Fibroblast of lung (primary cell): ENCODE data around the gene AGBL1. TPM values are rescaled to one million over a fixed set of nuclear protein-coding genes. Genes with fewer than 3 reads are reported as not detected.

Experiments
- DNase-seq, 2 donors: peaks; one replicate each; pipeline versions ENCODE4 v3.0.0 to v3.0.0-alpha.2; 2010; ENCODE audit warnings: low read depth in 2 of 2
- H2AFZ ChIP-seq: 2 replicates; pipeline ENCODE4 v1.5.1; 2012; ENCODE audit warnings: low read length, control low read depth, inconsistent platforms
- H3K27ac ChIP-seq: 2 replicates; pipeline ENCODE4 v1.5.1; 2011; ENCODE audit warnings: low read length, control low read depth; ENCODE audit not compliant: insufficient read depth
- H3K27me3 ChIP-seq: 2 replicates; pipeline ENCODE4 v1.5.1; 2011; ENCODE audit warnings: mild to moderate bottlenecking, low read length; ENCODE audit not compliant: control insufficient read depth, insufficient read depth
- H3K36me3 ChIP-seq: 2 replicates; pipeline ENCODE4 v1.5.1; 2011; ENCODE audit warnings: low read length; ENCODE audit not compliant: control insufficient read depth, insufficient read depth
- H3K4me1 ChIP-seq: 2 replicates; pipeline ENCODE4 v1.5.1; 2011; ENCODE audit warnings: low read length; ENCODE audit not compliant: control insufficient read depth, insufficient read depth; ENCODE audit errors: extremely low read depth
- H3K4me2 ChIP-seq: 2 replicates; pipeline ENCODE4 v1.5.1; 2011; ENCODE audit warnings: low read length, control low read depth; ENCODE audit not compliant: insufficient read depth; ENCODE audit errors: extremely low read depth
- H3K4me3 ChIP-seq, 4 experiments: fragments of 200-600 bp in 1 of 4; sonication (generic) in 1 of 4; replicated peaks in 1 of 4; 2 replicates each; pipeline ENCODE4 v1.5.1; 2011 to 2016; ENCODE audit warnings: low read length in 4 of 4, low read depth in 3 of 4, mild to moderate bottlenecking in 3 of 4, control low read depth in 2 of 4, inconsistent platforms in 1 of 4, mixed read lengths in 1 of 4; ENCODE audit not compliant: insufficient read depth in 1 of 4; ENCODE audit errors: control extremely low read depth in 1 of 4
- H3K79me2 ChIP-seq: 2 replicates; pipeline ENCODE4 v1.5.1; 2012; ENCODE audit warnings: mild to moderate bottlenecking, low read length, inconsistent platforms; ENCODE audit not compliant: control insufficient read depth, insufficient read depth
- H3K9ac ChIP-seq: 2 replicates; pipeline ENCODE4 v1.5.1; 2011; ENCODE audit warnings: mild to moderate bottlenecking, low read length, control low read depth; ENCODE audit not compliant: insufficient read depth
- H3K9me3 ChIP-seq: 2 replicates; pipeline ENCODE4 v1.5.1; 2012; ENCODE audit warnings: low read depth, low read length; ENCODE audit not compliant: control insufficient read depth, insufficient read depth
- H4K20me1 ChIP-seq: 2 replicates; pipeline ENCODE4 v1.5.1; 2011; ENCODE audit warnings: low read length; ENCODE audit not compliant: control insufficient read depth, insufficient read depth; ENCODE audit errors: extremely low read depth
- EZH2 ChIP-seq: IDR thresholded peaks from 2 replicates; pipeline ENCODE4 v1.5.1; 2012; ENCODE audit warnings: low read length, control low read depth, mild to moderate bottlenecking; ENCODE audit errors: missing control alignments
- polyA plus RNA-seq, 2 donors: library from polyadenylated mRNA; depleted of rRNA in 1 of 2; stranded (reverse) in 1 of 2; unstranded in 1 of 2; fragments of >200 nt; gene quantifications; 2 replicates each; pipeline ENCODE4 v1.2.1, GENCODE V29; 2011 to 2012; ENCODE audit warnings: missing spikeins in 1 of 2
- total RNA-seq: library from RNA; depleted of rRNA; stranded (reverse); fragments of >200 nt; gene quantifications from 2 replicates; pipeline ENCODE4 v1.2.1, GENCODE V29; 2014
- TF ChIP-seq, protein P1 (sequence below), 2 donors: IDR thresholded peaks in 1 of 2; conservative IDR thresholded peaks in 1 of 2; 1 replicate in 1 of 2; 2 replicates in 1 of 2; pipeline ENCODE4 v1.5.1; 2011 to 2012; ENCODE audit warnings: low read length in 2 of 2, control low read depth in 1 of 2, inconsistent platforms in 1 of 2, low read depth in 1 of 2, mild to moderate bottlenecking in 1 of 2

The AGBL1 gene
- total and polyA plus RNA-seq, 2 donors (not counting 1 experiment from before 2014, with no cell fraction given): not detected

DNA sequence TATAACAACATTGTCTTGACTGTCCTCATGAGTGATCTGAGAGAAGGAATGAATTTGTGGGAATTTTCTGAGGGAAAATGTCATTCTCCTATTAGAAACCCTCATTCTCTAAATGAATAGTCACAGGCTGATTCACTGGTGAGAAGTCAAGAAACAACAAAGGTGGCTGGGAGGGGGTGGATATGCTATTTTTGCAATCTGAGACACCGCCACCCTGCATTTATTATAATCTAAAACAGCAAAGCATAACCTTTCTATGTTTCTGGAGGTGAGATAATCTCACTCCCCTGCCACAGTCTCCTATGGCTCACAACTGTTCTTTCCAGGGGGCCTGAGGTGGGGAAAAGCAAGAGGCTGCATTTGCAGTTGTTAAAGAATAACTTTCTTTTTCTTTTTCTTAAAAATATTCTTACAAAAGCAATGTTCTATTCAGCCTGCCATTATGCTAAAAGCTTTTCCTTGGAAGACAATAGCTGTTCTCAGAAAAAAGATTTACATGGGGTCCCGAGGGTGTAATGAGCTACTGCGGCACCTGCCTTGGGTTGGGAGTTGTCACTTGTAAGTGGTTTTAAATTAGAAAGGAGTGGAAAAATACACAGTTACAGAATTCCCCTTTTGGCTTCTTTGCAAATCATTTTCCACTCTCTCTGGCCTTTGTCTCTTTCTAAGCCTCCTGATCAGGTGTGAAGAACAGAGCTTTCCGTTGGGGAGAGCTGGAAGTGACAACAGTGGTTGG is 220.9 kb downstream of the AGBL1 start:
- peak in 1 of 2 donors; percentile 68 for DNase-seq

DNA sequence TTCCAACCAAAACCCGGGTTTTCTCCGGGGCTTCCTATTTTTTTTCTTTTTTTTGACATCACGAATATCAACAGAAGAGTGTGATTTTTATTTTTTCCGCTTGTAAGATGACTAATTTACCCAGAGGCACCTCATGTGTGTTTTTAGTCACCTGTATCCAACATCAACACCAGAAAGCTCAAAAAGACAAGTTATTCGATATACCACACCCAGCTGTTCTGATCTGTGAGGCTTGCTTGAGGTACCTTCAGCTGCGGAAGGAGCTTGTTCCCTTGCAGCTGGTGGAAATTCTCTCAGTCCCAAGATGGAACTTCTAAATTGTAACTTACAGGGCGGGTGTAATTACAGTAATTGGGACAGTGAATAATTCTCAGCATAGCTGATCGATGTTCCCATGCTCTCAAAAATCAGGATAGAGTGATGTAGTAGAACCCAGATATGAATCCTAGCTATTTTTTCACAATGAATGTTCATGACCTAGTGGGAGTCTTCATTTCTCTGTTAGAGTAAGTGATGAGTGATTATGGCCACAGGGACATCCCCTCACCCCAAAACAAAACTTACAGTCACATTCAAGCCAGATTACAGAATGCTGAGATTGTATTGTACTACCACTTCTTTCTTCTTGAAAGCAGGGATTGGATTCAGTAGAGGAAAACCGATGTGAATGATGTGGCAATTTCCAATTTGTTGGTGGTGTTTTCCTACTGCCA is 232.1 kb downstream of the AGBL1 start:
- Histone ChIP-seq H2AFZ (no peak overlapping the region), H3K4me1 (no peaks in the 10 kb centered on the region), H3K4me3 (no peak overlapping the region)

More for the DNA sequence above, 220.9 kb downstream of the AGBL1 start:
- Histone ChIP-seq H4K20me1 (no peaks in the 10 kb centered on the region), H3K9ac (no peak overlapping the region), H3K9me3 (no peaks in the 10 kb centered on the region), H3K36me3 (no peaks in the 10 kb centered on the region), H2AFZ (no peak overlapping the region), H3K4me3 (no peak overlapping the region), H3K79me2 (no peaks in the 10 kb centered on the region), H3K4me1 (no peaks in the 10 kb centered on the region), H3K27ac (no peak overlapping the region), H3K27me3 (no peaks in the 10 kb centered on the region), H3K4me2 (no peak overlapping the region)
- TF ChIP-seq, protein P1, sequence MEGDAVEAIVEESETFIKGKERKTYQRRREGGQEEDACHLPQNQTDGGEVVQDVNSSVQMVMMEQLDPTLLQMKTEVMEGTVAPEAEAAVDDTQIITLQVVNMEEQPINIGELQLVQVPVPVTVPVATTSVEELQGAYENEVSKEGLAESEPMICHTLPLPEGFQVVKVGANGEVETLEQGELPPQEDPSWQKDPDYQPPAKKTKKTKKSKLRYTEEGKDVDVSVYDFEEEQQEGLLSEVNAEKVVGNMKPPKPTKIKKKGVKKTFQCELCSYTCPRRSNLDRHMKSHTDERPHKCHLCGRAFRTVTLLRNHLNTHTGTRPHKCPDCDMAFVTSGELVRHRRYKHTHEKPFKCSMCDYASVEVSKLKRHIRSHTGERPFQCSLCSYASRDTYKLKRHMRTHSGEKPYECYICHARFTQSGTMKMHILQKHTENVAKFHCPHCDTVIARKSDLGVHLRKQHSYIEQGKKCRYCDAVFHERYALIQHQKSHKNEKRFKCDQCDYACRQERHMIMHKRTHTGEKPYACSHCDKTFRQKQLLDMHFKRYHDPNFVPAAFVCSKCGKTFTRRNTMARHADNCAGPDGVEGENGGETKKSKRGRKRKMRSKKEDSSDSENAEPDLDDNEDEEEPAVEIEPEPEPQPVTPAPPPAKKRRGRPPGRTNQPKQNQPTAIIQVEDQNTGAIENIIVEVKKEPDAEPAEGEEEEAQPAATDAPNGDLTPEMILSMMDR (conservative IDR thresholded peaks at IDR 0.05 in 1 of 2, IDR thresholded peaks at IDR 0.05 in 1 of 2; ENCODE audit: low read depth in 1 of 2, low read length in 2 of 2): no peak
- TF ChIP-seq EZH2: no peak

DNA sequence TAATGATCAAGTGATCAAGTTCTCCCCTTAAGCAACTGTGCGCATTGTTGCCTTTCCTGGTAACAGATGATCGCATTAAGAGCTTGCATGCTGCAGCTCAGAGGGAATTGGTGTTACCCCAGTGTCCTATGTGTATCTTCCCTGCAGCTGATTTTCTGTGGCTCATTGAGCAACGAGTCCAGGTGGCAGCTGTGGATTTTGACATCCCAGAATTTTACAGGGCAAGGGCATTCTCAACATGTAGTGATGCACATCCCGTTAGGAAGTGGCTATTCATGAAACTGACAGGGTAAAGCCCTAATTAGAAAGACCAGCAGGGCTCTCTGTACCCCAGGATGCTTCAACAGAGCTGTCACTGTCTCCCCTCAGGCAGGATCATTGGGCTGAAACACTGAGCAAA is 232.8 kb downstream of the AGBL1 start:
- H3K4me2 ChIP-seq: no peak overlapping the region
- no peaks in the 10 kb centered on the region for H3K36me3 ChIP-seq
- no peak overlapping the region for H2AFZ ChIP-seq
- H3K9ac ChIP-seq: no peak overlapping the region
- no peaks in the 10 kb centered on the region for H4K20me1 ChIP-seq
- no peak overlapping the region for H3K4me3 ChIP-seq
- H3K79me2 ChIP-seq: no peaks in the 10 kb centered on the region
- no peak overlapping the region for H3K27ac ChIP-seq
- H3K27me3 ChIP-seq: no peaks in the 10 kb centered on the region
- no peak for DNase-seq
- H3K4me1 ChIP-seq: no peaks in the 10 kb centered on the region
- no peaks in the 10 kb centered on the region for H3K9me3 ChIP-seq
- no peak for TF ChIP-seq EZH2
- TF ChIP-seq, protein P1 (conservative IDR thresholded peaks at IDR 0.05 in 1 of 2, IDR thresholded peaks at IDR 0.05 in 1 of 2; ENCODE audit: low read depth in 1 of 2, low read length in 2 of 2): no peak

More for the DNA sequence above, 232.1 kb downstream of the AGBL1 start:
- Histone ChIP-seq H3K27me3 (no peaks in the 10 kb centered on the region), H3K9me3 (no peaks in the 10 kb centered on the region), H3K4me2 (no peak overlapping the region), H3K79me2 (no peaks in the 10 kb centered on the region), H3K27ac (no peak overlapping the region), H4K20me1 (no peaks in the 10 kb centered on the region), H3K9ac (no peak overlapping the region), H3K36me3 (no peaks in the 10 kb centered on the region)
- TF ChIP-seq, protein P1 (conservative IDR thresholded peaks at IDR 0.05 in 1 of 2, IDR thresholded peaks at IDR 0.05 in 1 of 2; ENCODE audit: low read depth in 1 of 2, low read length in 2 of 2): no peak
- no peak for TF ChIP-seq EZH2
- no peak for DNase-seq
